CD4-positive, alpha-beta T cell treated with Interleukin-6 for 4 hours (primary cell): Measurements from ENCODE around the gene TRIM13.
A peak's percentile ranks its signal among the peaks of the same experiment; 100 is the strongest.
"Not testable (repeated sequence)": the region's sequence is repeated elsewhere in the genome, so short reads cannot be mapped to it uniquely, and the experiment has no call there.

Source experiments
- DNase-seq: peaks from one replicate; pipeline ENCODE4 v3.0.0-alpha.2; 2020; ENCODE audit warnings: mixed read lengths

The TRIM13 gene

GRCh38 chr13:49996951-49997895 lies at the start of gene TRIM13:
Gene TRIM13 (plus strand): TSS chr13:49997042. CDS start chr13:50011941, 14,899 bp downstream.
- DNase-seq = peak; percentile 85

GRCh38 chr13:49948777-49949270 lies 48.0 kb upstream of the TRIM13 start:
- DNase-seq = not testable (repeated sequence)

GRCh38 chr13:49951754-49952535 lies 44.9 kb upstream of the TRIM13 start:
- no peak for DNase-seq

- no peak for DNase-seq
Observed at GRCh38 chr13:49953560-49953959, 43.3 kb upstream of the TRIM13 start.

- no peak for DNase-seq
Observed at GRCh38 chr13:49954674-49955455, 42.0 kb upstream of the TRIM13 start.

GRCh38 chr13:49956131-49956530 lies 40.7 kb upstream of the TRIM13 start:
- DNase-seq = no peak

GRCh38 chr13:49958321-49958720 lies 38.5 kb upstream of the TRIM13 start:
- DNase-seq = no peak

- DNase-seq = no peak
Observed at GRCh38 chr13:49967456-49967855, 29.4 kb upstream of the TRIM13 start.

GRCh38 chr13:49972709-49973108 lies 24.1 kb upstream of the TRIM13 start:
- no peak for DNase-seq

- DNase-seq = no peak
Observed at GRCh38 chr13:49975826-49976225, 21.0 kb upstream of the TRIM13 start.

GRCh38 chr13:49976314-49977258 lies 20.3 kb upstream of the TRIM13 start:
- DNase-seq = peak; percentile 86

- no peak for DNase-seq
Observed at GRCh38 chr13:49977992-49978391, 18.9 kb upstream of the TRIM13 start.

- DNase-seq = no peak
Observed at GRCh38 chr13:49980266-49980665, 16.6 kb upstream of the TRIM13 start.

- DNase-seq = no peak
Observed at GRCh38 chr13:49985129-49985528, 11.7 kb upstream of the TRIM13 start.

GRCh38 chr13:49986471-49986870 lies 10.4 kb upstream of the TRIM13 start:
- no peak for DNase-seq

- not testable (repeated sequence) for DNase-seq
Observed at GRCh38 chr13:49990612-49991011, 6.2 kb upstream of the TRIM13 start.

GRCh38 chr13:49993111-49993510 lies 3.7 kb upstream of the TRIM13 start:
- DNase-seq = no peak

GRCh38 chr13:49993666-49994065 lies 3.2 kb upstream of the TRIM13 start:
- no peak for DNase-seq

- no peak for DNase-seq
Observed at GRCh38 chr13:49995625-49996101, 1.2 kb upstream of the TRIM13 start.

- peak; percentile 93 for DNase-seq
Observed at GRCh38 chr13:49996161-49996915, 504 bp upstream of the TRIM13 start.

- no peak for DNase-seq
Observed at GRCh38 chr13:49997955-49998354, 1.1 kb downstream of the TRIM13 start.
